LNCaP clone FGC (cell line): ENCODE results near the gene CEP68.

Experiments
- DNase-seq: peaks from one replicate; pipeline ENCODE4 v3.0.0-alpha.2; 2011; ENCODE audit warnings: low read depth
- H3K4me3 ChIP-seq: 2 replicates; pipeline ENCODE4 v1.5.1; 2011; ENCODE audit warnings: mild to moderate bottlenecking, low read depth, low read length, control low read depth
- TF ChIP-seq, protein P1 (sequence below): IDR thresholded peaks from 2 replicates; pipeline ENCODE4 v1.5.1; 2012; ENCODE audit warnings: mild to moderate bottlenecking; ENCODE audit not compliant: control insufficient read depth, insufficient read depth; ENCODE audit errors: extremely low read depth

CEP68 gene

DNA sequence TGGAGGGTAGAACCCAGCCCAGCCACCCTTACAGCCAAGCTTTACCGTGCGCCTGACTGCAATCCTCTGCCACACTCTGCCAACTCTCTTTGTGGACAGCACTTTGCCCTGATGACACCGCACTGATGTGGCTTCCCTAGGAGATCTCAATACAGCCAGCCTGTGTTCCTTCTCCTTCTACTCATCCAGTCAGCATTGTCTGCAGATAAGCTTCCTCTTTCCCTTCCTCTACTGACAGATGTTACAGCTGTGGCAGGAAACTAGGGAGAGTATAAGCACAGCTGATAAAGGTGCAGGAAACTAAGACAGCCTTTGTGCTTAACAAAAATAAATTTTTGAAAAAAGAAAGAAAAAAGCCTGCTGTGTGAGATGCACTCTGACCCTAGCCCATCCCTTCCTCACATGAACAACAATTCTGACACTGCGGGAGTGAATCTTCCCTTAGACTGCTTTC lies 25.0 kb downstream of the CEP68 start:
- H3K4me3 ChIP-seq: no peak overlapping the region
- TF ChIP-seq, protein P1, sequence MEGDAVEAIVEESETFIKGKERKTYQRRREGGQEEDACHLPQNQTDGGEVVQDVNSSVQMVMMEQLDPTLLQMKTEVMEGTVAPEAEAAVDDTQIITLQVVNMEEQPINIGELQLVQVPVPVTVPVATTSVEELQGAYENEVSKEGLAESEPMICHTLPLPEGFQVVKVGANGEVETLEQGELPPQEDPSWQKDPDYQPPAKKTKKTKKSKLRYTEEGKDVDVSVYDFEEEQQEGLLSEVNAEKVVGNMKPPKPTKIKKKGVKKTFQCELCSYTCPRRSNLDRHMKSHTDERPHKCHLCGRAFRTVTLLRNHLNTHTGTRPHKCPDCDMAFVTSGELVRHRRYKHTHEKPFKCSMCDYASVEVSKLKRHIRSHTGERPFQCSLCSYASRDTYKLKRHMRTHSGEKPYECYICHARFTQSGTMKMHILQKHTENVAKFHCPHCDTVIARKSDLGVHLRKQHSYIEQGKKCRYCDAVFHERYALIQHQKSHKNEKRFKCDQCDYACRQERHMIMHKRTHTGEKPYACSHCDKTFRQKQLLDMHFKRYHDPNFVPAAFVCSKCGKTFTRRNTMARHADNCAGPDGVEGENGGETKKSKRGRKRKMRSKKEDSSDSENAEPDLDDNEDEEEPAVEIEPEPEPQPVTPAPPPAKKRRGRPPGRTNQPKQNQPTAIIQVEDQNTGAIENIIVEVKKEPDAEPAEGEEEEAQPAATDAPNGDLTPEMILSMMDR: no peak
- DNase-seq: no peak

DNA sequence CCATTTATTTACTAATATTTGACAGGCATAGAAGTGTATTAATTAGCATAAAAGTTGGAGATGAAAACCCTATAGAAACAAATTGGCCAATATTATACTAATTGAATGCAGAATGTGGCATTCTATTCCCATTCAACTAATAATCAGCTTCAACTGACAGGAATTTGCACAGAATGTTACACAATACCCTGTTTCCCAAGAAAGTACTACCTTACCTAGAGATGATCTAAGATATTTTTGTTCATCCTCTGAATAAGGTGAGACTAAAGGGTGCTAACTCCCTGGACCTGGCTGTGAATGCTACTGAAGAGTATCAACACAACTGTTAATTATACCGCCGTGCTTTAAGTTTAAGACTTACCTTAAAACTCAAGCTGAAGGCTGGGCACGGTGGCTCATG lies 28.9 kb downstream of the CEP68 start:
- no peak overlapping the region for H3K4me3 ChIP-seq
- DNase-seq: no peak
- TF ChIP-seq, protein P1: no peak

DNA sequence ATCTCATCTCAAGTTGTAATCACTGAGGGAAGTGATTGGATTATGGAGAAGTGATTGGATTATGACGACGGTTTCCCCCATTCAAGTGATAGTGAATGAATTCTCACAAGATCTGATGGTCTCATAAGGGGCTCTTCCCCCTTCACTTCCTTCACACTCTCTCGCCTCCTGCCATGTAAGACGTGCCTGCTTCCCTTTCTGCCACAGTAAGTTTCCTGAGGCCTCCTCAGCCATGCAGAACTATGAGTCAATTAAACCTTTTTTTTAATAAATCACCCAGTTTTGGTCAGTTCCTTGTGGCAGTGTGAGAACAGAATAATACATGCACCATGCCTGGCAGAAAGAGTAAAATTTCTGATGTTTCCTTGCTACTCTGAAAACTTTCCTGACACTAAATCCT lies 36.6 kb downstream of the CEP68 start:
- no peak for DNase-seq
- TF ChIP-seq, protein P1: no peak
- H3K4me3 ChIP-seq: no peak overlapping the region

DNA sequence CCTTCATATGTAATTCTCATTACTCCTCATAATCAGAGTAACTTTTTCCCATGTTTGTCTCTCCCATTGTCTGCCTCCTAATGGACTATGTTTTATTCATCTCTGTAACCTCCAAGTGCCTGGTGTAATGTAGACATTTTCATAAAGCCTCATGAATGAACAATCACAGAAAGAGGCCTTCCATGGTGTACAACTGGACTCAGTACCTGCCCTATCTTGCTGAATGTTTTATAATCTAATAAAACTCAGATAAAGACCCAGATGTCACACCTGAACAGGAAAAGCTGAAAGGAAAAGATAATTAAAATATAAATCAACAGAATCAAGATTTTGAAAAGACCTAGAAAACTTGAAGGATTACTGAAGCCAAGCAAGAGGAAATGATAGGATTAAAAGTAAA lies 37.0 kb downstream of the CEP68 start:
- DNase-seq: no peak
- TF ChIP-seq, protein P1: no peak

DNA sequence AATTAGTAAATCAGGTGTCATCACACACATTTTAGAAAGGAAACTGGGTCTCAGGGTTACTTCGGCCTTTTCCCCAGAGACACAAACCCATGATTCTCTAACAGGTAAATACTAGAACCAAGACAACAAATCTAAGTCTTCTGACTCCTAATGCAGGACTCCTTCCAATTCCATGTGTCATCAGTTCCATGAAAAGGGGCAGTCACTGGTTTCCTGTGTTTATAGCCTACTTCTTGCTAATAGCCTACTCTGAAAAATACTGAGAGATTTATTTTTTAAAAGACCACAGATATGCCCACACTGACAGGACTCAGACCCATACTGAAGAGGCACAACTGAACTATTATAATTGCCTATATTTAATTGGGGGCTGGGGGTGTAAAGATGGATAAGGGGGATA lies 40.7 kb downstream of the CEP68 start:
- no peak for DNase-seq
- no peak overlapping the region for H3K4me3 ChIP-seq
- TF ChIP-seq, protein P1: no peak

More for the DNA sequence above, 37.0 kb downstream of the CEP68 start:
- H3K4me3 ChIP-seq: no peak overlapping the region

DNA sequence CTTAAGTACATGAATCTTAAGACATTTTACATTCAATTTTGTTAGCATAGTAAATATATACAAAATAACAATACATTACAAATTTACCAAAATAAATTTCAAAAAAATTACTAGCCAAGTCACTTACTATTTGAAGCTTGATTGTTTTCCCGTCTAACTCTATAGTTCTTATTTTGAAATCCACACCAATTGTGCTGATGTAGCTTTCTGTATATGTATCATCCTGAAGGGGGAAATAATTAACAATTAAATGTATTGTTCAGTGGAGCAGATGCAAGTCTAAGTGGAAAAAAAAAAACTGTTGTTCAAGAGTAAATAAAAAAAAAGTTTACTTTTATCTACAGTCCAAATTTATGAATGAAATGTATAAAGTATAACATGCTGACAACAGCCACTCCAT lies 41.6 kb downstream of the CEP68 start:
- H3K4me3 ChIP-seq: no peak overlapping the region
- TF ChIP-seq, protein P1: no peak
- DNase-seq: no peak

DNA sequence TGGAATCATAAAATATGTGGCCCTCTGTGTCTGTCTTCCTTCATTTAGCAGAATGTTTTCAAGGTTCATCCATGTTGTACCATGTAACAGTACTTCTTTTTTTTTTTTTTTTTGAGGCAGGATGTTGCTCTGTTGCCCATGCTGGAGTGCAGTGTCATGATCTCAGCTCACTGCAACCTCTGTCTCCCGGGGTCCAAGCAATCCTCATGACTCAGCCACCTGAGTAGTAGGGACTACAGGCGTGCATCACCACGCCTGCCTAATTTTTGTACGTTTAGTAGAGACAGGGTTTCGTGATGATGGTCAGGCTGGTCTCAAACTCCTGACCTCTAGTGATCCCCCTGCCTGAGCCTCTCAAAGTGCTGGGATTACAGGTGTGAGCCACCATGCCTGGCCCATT lies 42.5 kb downstream of the CEP68 start:
- TF ChIP-seq, protein P1: no peak
- no peak for DNase-seq
- H3K4me3 ChIP-seq: no peak overlapping the region
